OCI-LY1 (cell line): ENCODE results near the gene PRMT5.

Experiments used
- EZH2 ChIP-seq: fragments of 200-600 bp; sonication (generic), shearing (Covaris generic); IDR thresholded peaks from 2 replicates; pipeline ENCODE4 v1.8.0; 2017; ENCODE audit warnings: borderline replicate concordance, mixed run types, mild to moderate bottlenecking, antibody characterized with exemption, low read length, moderate library complexity, mixed read lengths
- TF ChIP-seq, protein P1 (sequence below): fragments of 200-600 bp; sonication (generic), shearing (Covaris generic); IDR thresholded peaks from 2 replicates; pipeline ENCODE4 v1.5.1; 2017; ENCODE audit warnings: mild to moderate bottlenecking, antibody characterized with exemption, low read length, moderate library complexity, mixed read lengths

DNA sequence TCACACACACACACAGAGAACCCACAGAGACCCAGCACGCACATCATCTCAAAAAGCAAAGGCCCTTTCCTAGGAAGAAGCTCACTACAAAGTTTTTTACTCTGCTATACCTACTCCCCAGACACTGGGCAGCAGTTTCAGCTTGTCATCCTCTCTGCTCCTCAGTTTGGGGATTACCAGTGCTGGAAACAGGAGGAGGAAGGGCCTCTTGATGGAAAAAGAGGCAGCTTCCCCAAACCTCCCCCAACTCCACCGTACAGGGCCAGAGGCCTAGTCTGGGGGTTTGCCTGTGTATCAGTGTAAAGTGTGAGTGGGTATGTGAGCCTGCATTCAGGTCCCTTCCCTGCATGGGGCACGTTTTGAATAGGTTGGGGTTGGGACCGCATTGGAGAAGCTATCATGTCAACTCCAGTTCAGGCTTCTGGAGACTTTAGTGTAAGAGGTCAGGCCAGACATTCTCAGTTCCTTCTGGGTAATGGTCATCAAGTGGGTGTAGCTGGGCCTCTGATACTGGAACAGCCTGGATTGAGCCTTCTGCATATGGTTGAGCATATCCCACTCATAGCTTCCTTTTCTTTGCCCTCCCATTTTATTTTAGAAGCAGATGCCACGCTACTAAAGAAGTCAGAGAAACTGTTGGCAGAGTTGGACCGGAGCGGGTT lies 45.0 kb downstream of the PRMT5 start:
- TF ChIP-seq, protein P1, sequence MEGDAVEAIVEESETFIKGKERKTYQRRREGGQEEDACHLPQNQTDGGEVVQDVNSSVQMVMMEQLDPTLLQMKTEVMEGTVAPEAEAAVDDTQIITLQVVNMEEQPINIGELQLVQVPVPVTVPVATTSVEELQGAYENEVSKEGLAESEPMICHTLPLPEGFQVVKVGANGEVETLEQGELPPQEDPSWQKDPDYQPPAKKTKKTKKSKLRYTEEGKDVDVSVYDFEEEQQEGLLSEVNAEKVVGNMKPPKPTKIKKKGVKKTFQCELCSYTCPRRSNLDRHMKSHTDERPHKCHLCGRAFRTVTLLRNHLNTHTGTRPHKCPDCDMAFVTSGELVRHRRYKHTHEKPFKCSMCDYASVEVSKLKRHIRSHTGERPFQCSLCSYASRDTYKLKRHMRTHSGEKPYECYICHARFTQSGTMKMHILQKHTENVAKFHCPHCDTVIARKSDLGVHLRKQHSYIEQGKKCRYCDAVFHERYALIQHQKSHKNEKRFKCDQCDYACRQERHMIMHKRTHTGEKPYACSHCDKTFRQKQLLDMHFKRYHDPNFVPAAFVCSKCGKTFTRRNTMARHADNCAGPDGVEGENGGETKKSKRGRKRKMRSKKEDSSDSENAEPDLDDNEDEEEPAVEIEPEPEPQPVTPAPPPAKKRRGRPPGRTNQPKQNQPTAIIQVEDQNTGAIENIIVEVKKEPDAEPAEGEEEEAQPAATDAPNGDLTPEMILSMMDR, result no peak
- TF ChIP-seq EZH2, result no peak
